Measurements from ENCODE around the gene ARFGAP3.
A peak's percentile ranks its signal among the peaks of the same experiment; 100 is the strongest.

ARFGAP3 gene

DNA sequence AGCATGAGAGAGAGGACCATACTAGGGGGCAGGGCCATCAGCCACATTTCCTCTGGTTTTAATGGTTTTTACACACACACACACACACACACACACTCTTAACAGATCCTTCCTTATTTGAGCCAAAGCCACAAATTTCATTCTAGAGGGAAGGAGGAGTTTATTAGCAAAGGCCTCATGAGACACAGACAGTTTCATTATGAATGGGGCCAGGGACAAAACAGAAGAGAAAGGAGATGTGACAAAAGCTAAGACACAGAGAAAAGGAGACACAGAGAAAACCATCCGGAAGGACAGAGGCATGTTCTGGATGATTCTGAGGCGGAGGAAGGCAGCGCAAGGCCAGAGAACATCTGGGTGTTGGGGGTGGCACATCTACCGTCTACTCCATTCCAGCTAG, 32.2 kb upstream of the ARFGAP3 start:
- ATAC-seq: peak; percentile 90
- H3K27ac Mint-ChIP-seq: peak overlapping the region; percentile 76
- H3K4me3 Mint-ChIP-seq: peak overlapping the region; percentile 65
- peaks cover 60% of the 10 kb centered on the region for H3K4me1 Mint-ChIP-seq
- no peaks in the 10 kb centered on the region for H3K27me3 Mint-ChIP-seq
- peaks cover 46% of the 10 kb centered on the region for H3K36me3 Mint-ChIP-seq
- H3K9me3 Mint-ChIP-seq: no peaks in the 10 kb centered on the region

DNA sequence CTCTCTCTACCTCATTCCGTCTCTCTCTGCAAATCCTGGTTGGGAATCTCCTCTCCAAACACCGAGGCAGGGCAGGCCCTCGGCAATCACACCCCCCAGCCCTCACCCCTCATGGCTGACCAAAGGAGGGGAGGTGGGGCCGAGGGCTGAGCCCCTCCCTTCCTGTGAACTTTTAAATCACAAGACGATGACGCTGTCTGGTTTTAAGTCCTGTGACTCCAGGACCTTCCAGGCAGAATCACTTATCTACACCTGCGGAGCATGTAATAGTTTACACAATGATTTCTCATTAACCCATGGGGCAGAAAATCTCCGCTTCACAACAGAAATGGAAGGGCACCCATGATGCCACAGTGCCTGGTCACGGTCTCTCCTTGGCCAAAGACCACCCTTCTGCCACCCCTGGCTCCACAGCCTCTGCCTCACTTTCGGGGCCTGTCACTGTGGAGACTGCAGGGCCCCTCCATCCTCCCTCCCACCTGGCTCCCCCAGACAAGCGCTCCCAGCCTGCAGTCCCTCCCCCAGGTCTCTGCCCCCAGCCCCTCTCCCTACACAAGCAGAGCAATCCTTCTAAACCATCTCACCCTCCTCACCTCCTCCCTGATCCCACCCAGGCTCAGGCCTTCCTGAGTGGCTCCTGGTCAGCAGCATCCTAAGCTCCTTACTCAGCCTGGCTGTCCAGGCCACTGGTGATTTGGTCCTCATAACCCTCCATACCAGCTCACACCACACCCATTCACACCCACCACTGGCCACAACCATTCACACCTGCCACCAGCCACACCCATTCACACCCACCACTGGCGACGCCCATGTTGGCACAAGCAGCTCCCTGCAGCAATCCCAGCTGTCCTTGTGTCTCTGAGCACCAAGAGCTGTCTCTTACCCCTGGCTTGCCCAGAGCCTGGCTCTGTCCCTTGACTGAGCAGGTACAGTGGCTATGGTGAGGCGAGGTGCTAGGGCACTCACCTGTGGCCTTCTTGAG, 30.7 kb upstream of the ARFGAP3 start:
- no peak for ATAC-seq
- no peak overlapping the region for H3K4me3 Mint-ChIP-seq
- H3K4me1 Mint-ChIP-seq: peaks cover 48% of the 10 kb centered on the region
- H3K27me3 Mint-ChIP-seq: no peaks in the 10 kb centered on the region
- peaks cover 61% of the 10 kb centered on the region for H3K36me3 Mint-ChIP-seq
- H3K27ac Mint-ChIP-seq: peak overlapping the region; percentile 76
- no peaks in the 10 kb centered on the region for H3K9me3 Mint-ChIP-seq

DNA sequence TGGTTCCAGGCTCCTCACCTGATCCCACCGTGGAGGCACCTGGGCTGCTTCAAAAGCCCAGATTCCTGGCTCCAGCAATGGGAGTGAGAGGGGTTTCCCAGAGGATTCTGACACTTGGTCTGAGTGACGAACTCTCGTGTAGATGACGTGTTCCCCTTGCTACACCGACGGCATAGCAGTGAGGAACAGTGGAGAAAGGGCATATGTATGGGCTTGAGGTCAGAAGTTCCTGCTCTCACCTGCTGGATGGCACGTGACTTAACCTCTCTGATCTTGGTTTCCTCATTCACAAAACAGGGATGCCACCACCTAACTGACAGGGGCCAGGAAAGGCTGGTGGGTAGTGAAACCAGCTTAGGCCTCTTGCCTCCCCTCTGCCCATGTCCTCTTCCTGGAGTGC, 30.0 kb upstream of the ARFGAP3 start:
- no peak for ATAC-seq
- Mint-ChIP-seq H3K27me3 (no peaks in the 10 kb centered on the region), H3K9me3 (no peaks in the 10 kb centered on the region), H3K4me1 (peaks cover 48% of the 10 kb centered on the region), H3K4me3 (no peak overlapping the region), H3K27ac (peak overlapping the region; percentile 76), H3K36me3 (peaks cover 64% of the 10 kb centered on the region)

DNA sequence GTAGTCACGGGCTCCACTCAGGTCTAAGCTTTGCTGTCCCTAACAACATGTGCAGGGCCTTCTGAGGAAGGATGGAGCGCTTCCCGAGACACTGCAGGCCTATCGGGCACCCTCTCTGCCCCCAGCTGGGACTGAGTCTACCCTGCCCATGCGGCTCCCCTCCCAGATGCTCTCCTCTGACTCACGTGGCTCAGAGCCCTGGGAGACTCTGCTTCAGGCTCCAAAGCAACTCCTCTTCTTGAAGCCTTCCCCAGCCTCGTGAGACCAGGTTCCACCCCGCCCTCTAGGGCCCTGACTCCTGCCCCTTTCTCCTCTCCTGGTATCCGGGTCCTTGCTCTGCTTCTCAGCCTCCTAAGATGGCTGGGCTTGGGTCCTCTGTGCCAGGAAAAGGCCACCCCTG, 28.4 kb upstream of the ARFGAP3 start:
- peaks cover 55% of the 10 kb centered on the region for H3K36me3 Mint-ChIP-seq
- ATAC-seq: no peak
- H3K27ac Mint-ChIP-seq: peak overlapping the region; percentile 11
- H3K9me3 Mint-ChIP-seq: no peaks in the 10 kb centered on the region
- no peaks in the 10 kb centered on the region for H3K27me3 Mint-ChIP-seq
- no peak overlapping the region for H3K4me3 Mint-ChIP-seq
- H3K4me1 Mint-ChIP-seq: peaks cover 37% of the 10 kb centered on the region

DNA sequence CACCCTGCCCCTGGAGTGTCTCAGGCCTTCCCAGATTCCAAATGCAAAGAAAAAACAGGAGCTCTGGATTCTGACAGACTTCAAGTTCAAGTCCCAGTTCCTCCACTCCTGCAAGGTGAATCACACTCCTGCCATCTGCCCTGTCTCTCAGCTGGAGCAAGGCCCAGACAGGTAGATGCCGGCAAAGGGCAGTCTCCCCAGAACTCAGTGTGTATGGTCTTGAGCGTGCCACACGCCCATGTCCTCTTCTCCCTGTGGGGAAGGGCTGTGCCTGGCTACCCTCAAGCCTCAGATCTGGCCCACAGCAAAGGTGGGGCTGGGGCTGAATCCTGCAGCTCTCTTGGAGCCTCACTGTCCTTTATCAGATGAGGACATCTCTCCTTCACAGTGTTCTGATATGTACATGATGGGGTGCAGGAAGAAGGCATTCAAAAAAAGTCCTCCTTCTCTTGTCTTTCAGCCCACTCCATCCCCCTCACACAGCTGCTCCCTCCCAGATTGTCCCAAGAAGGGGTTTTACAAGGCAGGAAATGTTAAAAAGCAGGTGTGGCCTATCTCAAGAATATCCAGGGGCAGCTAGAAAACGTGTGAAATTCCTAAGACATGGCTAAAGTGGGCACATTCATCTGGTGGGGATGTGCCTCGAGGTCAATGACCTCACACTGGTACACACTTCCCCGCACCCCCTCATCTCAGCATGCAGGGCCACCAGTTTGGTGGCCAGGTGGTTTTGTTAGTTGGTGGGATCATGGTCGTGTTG, 27.7 kb upstream of the ARFGAP3 start:
- H3K27ac Mint-ChIP-seq: peak overlapping the region; percentile 11

DNA sequence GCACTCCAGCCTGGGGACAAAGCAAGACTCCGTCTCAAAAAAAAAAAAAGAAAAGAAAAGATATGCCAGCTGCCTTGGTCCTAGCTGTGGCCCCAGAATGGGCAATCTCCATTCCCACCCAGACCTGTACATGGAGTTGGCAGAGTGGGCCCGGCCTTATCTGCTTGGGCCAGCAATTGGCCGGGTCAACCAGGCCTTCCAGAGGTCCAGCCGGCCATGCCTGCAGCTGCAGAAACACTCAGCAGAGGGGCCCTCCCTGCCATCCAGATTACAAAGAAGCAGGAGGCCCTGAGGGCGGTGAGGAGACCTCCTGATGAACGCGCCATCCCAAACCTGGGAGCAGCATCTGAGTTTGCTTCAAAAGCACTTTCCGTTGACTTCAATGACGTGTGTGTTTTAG, 26.9 kb upstream of the ARFGAP3 start:
- Mint-ChIP-seq H3K36me3 (peaks cover 63% of the 10 kb centered on the region), H3K4me3 (no peak overlapping the region), H3K4me1 (peaks cover 30% of the 10 kb centered on the region), H3K27me3 (no peaks in the 10 kb centered on the region), H3K27ac (no peak overlapping the region), H3K9me3 (no peaks in the 10 kb centered on the region)
- no peak for ATAC-seq

More for the DNA sequence above, 27.7 kb upstream of the ARFGAP3 start:
- Mint-ChIP-seq H3K4me1 (peaks cover 37% of the 10 kb centered on the region), H3K9me3 (no peaks in the 10 kb centered on the region), H3K4me3 (no peak overlapping the region), H3K36me3 (peaks cover 61% of the 10 kb centered on the region), H3K27me3 (no peaks in the 10 kb centered on the region)
- ATAC-seq: no peak

DNA sequence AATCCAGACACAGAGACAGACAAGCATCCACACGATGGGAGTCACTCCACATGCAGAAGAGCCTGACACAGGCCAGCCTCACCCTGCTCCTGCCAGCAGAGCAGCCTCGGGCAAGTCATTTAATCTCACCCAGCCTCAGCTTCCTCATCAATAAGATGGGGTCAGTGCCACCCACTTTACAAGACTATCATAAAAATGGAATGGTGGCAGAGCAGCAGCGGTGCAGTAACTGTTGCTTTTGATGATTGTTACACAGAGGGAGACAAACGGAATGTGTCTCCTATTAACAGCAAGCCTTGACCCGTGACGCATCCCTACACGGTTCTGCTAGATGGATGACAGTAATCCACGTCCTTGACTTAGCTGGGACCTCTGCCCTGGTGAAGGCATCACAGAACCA, 26.0 kb upstream of the ARFGAP3 start:
- Mint-ChIP-seq H3K9me3 (no peaks in the 10 kb centered on the region), H3K27ac (peak overlapping the region; percentile 68), H3K4me1 (peaks cover 21% of the 10 kb centered on the region), H3K27me3 (no peaks in the 10 kb centered on the region), H3K4me3 (no peak overlapping the region), H3K36me3 (peaks cover 65% of the 10 kb centered on the region)
- no peak for ATAC-seq

DNA sequence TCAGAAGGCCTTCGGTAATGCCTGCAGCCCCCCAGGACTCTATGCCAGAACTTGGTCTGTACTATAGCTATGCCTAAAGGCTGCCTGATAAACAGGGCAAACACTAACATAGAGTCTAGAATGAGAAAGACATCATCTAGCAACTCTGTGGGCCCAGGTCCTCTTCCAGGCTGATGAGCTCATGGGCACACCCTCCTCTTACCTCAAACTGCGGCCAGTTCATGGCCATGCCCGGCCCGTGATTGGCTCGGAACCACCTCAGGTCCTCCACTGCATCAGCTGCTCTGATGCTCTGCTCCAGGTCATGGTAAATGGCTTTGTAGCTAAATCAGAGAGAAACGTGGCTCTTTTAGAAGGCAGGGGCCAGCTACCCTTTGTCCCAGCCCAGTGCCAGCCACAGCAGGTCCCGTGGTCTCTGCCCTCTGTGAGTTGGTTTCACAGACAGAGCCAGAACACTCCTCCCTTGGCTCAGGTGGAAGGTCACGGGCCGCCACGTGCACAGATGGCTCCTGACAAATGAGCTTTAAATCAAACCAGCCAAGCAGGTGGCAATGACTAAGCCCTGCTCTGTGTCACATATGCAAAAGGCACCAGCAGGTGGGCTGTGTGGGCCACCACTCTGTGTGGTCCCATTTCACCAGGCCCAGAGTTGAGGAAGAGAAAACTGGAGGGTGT, 25.0 kb upstream of the ARFGAP3 start:
- peaks cover 12% of the 10 kb centered on the region for H3K4me1 Mint-ChIP-seq
- H3K27ac Mint-ChIP-seq: peak overlapping the region; percentile 68
- peak overlapping the region; percentile 1 for H3K4me3 Mint-ChIP-seq
- no peaks in the 10 kb centered on the region for H3K27me3 Mint-ChIP-seq
- H3K9me3 Mint-ChIP-seq: no peaks in the 10 kb centered on the region
- H3K36me3 Mint-ChIP-seq: peaks cover 57% of the 10 kb centered on the region
- peak; percentile 75 for ATAC-seq

DNA sequence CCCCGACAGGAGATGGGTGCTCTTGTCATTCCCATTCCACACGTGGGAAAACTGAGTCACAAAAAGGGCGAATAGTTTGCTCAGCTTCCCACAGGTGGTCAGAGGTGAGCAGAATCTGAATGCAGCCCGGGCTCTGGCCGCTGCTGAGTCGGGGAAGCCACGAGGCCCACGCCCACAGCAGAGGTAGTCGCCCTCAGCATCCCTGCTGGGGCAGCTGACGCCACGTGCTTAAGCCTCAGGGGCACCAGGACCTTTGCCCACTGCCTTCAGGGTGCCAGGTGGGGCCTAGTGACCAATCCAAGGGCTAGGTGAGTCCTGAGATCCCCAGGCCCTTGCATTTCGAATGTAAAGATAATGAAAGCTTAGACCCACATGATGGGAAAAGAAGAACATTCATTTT, 24.2 kb upstream of the ARFGAP3 start:
- no peaks in the 10 kb centered on the region for H3K9me3 Mint-ChIP-seq
- no peak overlapping the region for H3K4me3 Mint-ChIP-seq
- no peak for ATAC-seq
- peak overlapping the region; percentile 68 for H3K27ac Mint-ChIP-seq
- H3K27me3 Mint-ChIP-seq: no peaks in the 10 kb centered on the region
- H3K36me3 Mint-ChIP-seq: peaks cover 60% of the 10 kb centered on the region
- H3K4me1 Mint-ChIP-seq: peaks cover 12% of the 10 kb centered on the region

DNA sequence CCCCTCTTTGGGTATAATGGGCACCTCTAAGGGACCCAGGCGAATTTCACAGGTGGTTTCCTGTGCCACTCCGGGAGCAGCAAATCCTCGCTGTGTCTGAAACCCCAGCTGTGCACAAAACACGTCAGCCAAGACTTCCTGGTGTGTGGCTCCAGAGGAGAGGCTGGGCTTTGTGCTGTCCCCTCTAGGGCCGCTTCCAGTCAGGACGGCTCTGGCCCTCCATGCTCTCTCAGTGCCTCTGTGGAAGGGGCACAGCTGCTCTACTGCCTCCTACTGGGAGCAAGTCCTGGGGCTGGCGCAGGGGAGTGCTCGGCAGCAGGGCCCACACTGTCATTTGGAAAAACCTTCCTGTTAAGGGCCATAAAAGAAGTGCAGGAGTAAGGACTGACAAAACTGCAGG, 23.7 kb upstream of the ARFGAP3 start:
- H3K36me3 Mint-ChIP-seq: peaks cover 62% of the 10 kb centered on the region
- no peaks in the 10 kb centered on the region for H3K27me3 Mint-ChIP-seq
- no peaks in the 10 kb centered on the region for H3K9me3 Mint-ChIP-seq
- H3K4me1 Mint-ChIP-seq: peaks cover 12% of the 10 kb centered on the region
- H3K27ac Mint-ChIP-seq: peak overlapping the region; percentile 68
- no peak overlapping the region for H3K4me3 Mint-ChIP-seq
- no peak for ATAC-seq

DNA sequence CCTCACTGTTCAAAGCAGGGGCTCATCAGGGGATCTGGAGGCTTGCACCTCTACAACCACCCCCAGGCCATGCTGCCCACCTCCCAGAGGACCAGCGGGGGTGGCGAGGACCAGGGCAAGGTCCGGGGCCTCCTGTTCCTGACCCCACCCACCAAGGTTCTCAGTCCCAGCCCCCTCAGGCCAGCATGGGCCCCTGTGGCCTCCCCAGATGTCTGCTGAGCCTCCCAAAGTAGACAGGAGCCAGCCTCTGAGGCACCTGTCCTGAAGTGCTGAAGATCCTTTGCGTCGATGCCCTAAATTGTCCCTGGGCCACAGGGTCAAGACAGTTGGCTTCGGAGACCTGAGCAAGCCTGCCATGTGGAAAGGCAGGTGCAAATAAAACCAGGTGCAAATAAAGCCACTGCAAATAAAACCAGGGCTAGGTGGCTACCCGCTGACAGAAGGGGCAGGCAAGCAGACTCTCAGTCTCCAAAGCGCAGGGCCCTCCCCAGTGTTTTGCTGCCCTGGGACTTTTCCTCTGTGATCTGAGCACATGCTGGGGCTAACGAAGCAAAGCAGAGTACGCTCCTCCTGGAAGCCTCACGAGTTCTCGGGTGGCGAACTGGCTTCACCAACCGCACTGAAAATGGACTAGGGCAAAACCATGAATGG, 22.4 kb upstream of the ARFGAP3 start:
- Mint-ChIP-seq H3K36me3 (peaks cover 58% of the 10 kb centered on the region), H3K27ac (peak overlapping the region; percentile 35), H3K4me1 (peaks cover 12% of the 10 kb centered on the region), H3K27me3 (no peaks in the 10 kb centered on the region), H3K9me3 (no peaks in the 10 kb centered on the region), H3K4me3 (no peak overlapping the region)
- ATAC-seq: no peak

DNA sequence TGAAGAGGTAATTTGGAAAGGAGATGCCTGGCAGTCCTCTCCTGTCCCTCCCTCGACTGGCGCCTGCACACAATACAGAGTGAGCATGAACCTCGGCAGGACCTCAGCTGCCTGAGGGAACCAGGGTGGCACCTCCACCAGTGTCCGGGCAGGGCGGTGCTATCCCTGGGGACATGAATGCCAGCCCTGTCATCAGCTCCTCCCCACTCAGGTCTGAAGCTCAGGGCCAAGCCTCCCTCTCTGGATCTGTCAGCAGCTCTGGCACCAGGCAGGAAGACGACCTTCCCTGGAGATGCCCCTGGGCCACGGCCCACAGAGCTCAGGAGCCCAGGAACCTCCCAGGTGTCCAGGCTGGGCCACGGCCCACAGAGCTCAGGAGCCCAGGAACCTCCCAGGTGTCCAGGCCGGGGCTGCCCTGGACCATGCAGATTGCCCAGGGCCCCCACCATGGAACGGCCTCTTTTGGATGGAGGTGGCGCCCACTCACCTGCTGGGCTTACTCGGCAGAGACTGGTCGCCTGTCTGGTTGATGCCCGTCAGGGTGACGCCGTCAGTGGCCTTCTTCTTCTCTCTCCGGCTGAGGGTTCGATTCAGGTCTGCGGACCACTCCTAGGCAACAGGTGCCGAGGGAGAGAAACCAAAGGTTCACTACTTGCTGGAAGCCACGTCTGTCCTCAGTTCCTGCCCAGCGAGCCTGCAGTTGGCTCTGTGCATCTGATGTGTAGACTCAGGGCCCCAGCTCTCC, 21.7 kb upstream of the ARFGAP3 start:
- Mint-ChIP-seq H3K27ac (peak overlapping the region; percentile 35), H3K36me3 (peaks cover 50% of the 10 kb centered on the region), H3K4me1 (peaks cover 12% of the 10 kb centered on the region), H3K27me3 (no peaks in the 10 kb centered on the region), H3K9me3 (no peaks in the 10 kb centered on the region), H3K4me3 (no peak overlapping the region)
- no peak for ATAC-seq

DNA sequence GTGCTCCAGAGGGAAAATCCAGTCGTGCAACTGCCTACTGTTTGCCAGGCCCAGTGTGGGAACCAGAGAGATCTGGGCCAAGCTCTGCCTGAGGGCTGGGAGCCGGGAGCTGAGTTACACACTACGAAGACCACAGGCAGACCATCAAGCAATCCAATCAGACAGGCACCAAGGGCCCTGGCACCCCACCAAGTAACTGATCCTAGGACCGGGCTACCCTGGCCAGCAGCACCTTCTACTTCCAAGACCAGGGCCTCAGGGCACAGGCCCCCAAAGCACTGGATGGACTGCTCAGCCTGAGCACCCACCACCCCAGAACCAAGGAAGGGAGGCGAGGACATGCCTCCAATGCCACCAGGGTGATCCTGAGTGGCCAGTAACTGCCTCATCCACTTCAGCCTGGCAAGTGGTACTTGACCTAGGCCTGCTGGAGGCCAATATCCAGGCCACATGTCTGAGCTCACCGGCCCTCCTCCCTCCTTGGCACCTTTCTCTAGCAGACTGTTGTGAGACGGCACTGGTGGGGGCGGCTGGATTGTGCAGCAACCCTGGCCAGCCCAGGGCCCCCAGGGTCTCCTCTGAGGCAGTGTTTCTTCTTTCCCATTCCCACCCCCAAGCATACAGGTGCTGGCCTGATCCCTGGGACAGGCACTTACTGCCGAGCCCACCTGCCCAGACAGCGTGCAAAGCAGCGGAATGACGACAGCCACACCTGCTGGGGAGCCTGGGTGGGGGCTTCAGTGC, 20.7 kb upstream of the ARFGAP3 start:
- Mint-ChIP-seq H3K27ac (no peak overlapping the region), H3K36me3 (peaks cover 50% of the 10 kb centered on the region), H3K27me3 (no peaks in the 10 kb centered on the region), H3K9me3 (no peaks in the 10 kb centered on the region), H3K4me1 (peaks cover 11% of the 10 kb centered on the region), H3K4me3 (no peak overlapping the region)
- no peak for ATAC-seq

DNA sequence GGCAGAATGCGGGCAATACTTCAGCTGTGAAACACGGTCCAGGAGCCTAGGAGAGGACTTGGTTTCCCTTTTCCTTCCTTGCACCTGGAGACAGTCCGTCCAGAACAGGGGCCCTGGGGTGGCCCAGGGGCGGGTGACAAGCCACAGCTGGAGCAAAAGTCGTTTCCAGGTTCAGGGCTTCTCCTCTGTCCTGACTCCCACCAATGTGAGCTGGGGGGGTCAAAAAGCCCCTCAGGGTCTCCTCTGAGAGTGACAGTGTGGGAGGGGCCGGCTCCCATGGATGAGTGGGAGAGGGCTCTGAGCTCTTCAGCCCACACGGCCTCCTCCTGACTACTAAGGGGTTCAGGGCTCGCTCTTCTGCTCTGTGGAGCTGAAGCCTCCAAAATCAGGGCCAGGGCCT, 20.1 kb upstream of the ARFGAP3 start:
- H3K4me1 Mint-ChIP-seq: peaks cover 5% of the 10 kb centered on the region
- no peaks in the 10 kb centered on the region for H3K27me3 Mint-ChIP-seq
- no peaks in the 10 kb centered on the region for H3K9me3 Mint-ChIP-seq
- no peak for ATAC-seq
- peaks cover 48% of the 10 kb centered on the region for H3K36me3 Mint-ChIP-seq
- no peak overlapping the region for H3K4me3 Mint-ChIP-seq
- H3K27ac Mint-ChIP-seq: no peak overlapping the region
